Testis (tissue), 5 donors: ENCODE measurements around the gene SPDYE8. TPM values are rescaled to one million over a fixed set of nuclear protein-coding genes. Genes with fewer than 3 reads are reported as not detected.
A peak's percentile ranks its signal among the peaks of the same experiment; 100 is the strongest.
"Not testable (repeated sequence)": the region's sequence is repeated elsewhere in the genome, so short reads cannot be mapped to it uniquely, and the experiment has no call there.

Experiments
- DNase-seq: peaks from one replicate; pipeline ENCODE4 v3.0.0-alpha.2; 2019
- H3K27ac ChIP-seq, 2 donors: fragments of 200-600 bp; sonication (generic); one replicate each; pipeline ENCODE4 v1.5.1; 2019
- H3K27me3 ChIP-seq: fragments of 200-600 bp; sonication (generic); one replicate; pipeline ENCODE4 v1.5.1; 2019
- H3K36me3 ChIP-seq: fragments of 200-600 bp; sonication (generic); one replicate; pipeline ENCODE4 v1.5.1; 2017; ENCODE audit warnings: low read depth; ENCODE audit errors: missing control alignments
- H3K4me1 ChIP-seq: fragments of 200-600 bp; sonication (generic); one replicate; pipeline ENCODE4 v1.5.1; 2019
- H3K4me3 ChIP-seq, 2 donors: fragments of 200-600 bp; sonication (generic); one replicate each; pipeline ENCODE4 v1.5.1; 2017 to 2019
- H3K9me3 ChIP-seq: fragments of 200-600 bp; sonication (generic); one replicate; pipeline ENCODE4 v1.5.1; 2017
- POLR2A ChIP-seq: fragments of 450-650 bp; IDR thresholded peaks from one replicate; pipeline ENCODE4 v1.6.1; 2017; ENCODE audit warnings: antibody characterized with exemption, mild to moderate bottlenecking, moderate library complexity
- WGBS, 2 donors: methylation state at CpG; one replicate each; pipeline ENCODE4 v1.1.5; 2018; 5-methylcytosine and 5-hydroxymethylcytosine counted together
- intact Hi-C: fragments of 100-400 bp; cut with DNase I; formaldehyde crosslinking; loops from one replicate; pipeline ENCODE4 v1.15.1; 2023; ENCODE audit warnings: low total_unique reads
- long read RNA-seq, 2 donors: transcript quantifications; one replicate each; lab custom pipeline, GENCODE V29; 2026
- polyA plus RNA-seq: library from polyadenylated mRNA; stranded (reverse); fragments of 350-450 nt; fragmentation: Illumina TruSeq; extraction: RNeasy Lipid Tissue Mini Kit (QIAGEN cat#74804); gene quantifications from one replicate; pipeline ENCODE4 v1.2.3, GENCODE V29; 2014; ENCODE audit warnings: low read depth, low replicate concordance; ENCODE audit not compliant: insufficient read depth
- total RNA-seq, 2 donors: library from RNA; depleted of rRNA; stranded (reverse); fragments of >200 nt; gene quantifications; one replicate each; pipeline ENCODE4 v1.2.3, GENCODE V29; 2016

The SPDYE8 gene, protein sequence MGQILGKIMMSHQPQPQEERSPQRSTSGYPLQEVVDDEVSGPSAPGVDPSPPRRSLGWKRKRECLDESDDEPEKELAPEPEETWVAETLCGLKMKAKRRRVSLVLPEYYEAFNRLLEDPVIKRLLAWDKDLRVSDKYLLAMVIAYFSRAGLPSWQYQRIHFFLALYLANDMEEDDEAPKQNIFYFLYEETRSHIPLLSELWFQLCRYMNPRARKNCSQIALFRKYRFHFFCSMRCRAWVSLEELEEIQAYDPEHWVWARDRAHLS
- total RNA-seq: 1 to 10 TPM; 1.4 to 8.6 TPM
- 3.8 TPM for polyA plus RNA-seq
- long read RNA-seq, donor 1: 0 reads
- long read RNA-seq, donor 2: 0 reads

DNA sequence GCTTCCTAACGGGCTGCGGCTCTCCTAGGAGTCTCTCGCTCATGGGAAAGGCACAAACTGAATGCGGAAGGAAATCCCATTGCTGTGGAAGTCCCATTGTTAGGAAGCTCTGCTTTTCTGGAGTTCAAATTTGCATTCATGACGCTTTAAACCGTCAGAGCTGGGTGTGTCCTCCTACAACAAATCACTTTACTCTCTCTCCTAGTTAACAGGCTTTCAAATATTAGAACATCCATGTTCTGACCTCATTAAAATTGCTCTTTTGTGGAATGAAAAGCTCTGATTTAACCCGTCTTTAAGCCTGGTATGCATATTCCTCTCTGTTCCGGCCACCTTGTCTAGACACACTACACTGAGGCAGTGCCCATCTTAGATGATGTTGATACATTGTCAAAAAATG lies at the start of gene SPDYE8:
SPDYE8 (minus strand) TSS at position 101 of the 400 bp plus-strand sequence. CDS start 1,800 bp downstream, outside the sequence.
- H3K4me1 ChIP-seq, H3K27me3 ChIP-seq, DNase-seq, H3K36me3 ChIP-seq, intact Hi-C loops, H3K4me3 ChIP-seq, H3K9me3 ChIP-seq, H3K27ac ChIP-seq: not testable (repeated sequence)
- WGBS, 2 donors: no CpG with 5 or more reads among the region's 8 CpGs

DNA sequence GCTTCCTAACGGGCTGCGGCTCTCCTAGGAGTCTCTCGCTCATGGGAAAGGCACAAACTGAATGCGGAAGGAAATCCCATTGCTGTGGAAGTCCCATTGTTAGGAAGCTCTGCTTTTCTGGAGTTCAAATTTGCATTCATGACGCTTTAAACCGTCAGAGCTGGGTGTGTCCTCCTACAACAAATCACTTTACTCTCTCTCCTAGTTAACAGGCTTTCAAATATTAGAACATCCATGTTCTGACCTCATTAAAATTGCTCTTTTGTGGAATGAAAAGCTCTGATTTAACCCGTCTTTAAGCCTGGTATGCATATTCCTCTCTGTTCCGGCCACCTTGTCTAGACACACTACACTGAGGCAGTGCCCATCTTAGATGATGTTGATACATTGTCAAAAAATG lies 28.2 kb upstream of the SPDYE8 start, which contains the start of gene SPDYE11:
SPDYE11 (minus strand) TSS at position 101 of the 400 bp plus-strand sequence. CDS start 1,800 bp downstream, outside the sequence.
- H3K4me3 ChIP-seq, intact Hi-C loops, H3K4me1 ChIP-seq, H3K36me3 ChIP-seq, DNase-seq, H3K9me3 ChIP-seq, H3K27ac ChIP-seq, H3K27me3 ChIP-seq: not testable (repeated sequence)
- WGBS, 2 donors: no CpG with 5 or more reads among the region's 8 CpGs

DNA sequence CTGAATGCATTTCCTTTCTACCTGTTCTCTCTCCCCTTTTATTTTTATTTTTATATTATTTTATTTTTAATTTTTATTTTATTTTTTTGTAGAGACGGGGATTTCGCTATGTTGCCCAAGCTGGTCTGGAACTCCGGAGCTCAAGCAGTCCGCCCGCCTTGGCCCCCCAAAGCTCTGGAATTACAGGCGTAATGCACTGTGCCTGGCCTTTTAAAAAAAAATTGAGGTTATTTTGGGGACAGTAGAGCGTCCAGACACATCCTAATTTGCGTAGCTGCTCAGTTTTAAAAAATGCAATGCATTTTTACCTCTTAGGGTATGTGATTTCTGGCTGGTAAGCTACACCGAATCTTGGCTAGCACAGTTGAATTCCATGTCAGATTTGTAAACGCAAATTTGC lies 23.1 kb downstream of the SPDYE8 start:
- H3K4me1 ChIP-seq, intact Hi-C loops, H3K36me3 ChIP-seq, H3K9me3 ChIP-seq, H3K27ac ChIP-seq, DNase-seq, H3K27me3 ChIP-seq: not testable (repeated sequence)
- H3K4me3 ChIP-seq: peak overlapping the region in 1 of 2 donors; percentile 83
- 7 to 10% methylated on average over 10 of the region's 10 CpGs for WGBS, 2 donors

DNA sequence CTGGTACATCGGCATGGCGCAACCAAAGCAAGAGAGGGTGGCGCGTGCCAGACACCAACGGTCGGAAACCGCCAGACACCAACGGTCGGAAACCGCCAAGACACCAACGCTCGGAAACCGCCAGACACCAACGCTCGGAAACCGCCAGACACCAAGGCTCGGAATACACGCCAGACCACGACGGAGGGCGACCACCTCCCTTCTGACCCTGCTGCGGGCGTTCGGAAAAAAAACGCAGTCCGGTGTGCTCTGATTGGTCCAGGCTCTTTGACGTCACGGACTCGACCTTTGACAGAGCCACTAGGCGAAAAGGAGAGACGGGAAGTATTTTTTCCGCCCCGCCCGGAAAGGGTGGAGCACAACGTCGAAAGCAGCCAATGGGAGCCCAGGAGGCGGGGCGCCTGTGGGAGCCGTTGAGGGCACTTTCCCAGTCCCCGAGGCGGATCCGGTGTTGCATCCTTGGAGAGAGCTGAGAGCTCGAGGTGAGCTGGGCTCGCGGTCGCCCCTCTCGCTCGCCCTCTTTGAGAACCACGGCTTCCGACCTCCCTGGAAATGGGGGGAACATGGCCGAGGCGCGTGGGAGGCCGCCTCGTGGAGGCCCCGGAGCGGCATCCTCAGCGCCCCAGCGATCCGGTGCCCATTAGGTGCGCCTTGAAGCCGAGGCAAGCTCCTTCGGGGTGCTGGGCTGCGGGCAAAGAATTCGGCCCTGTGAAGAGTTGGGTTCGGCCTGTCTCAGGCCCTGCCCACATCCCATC lies 23.7 kb downstream of the SPDYE8 start:
- peak overlapping the region; percentile 85 to 88 for H3K27ac ChIP-seq
- H3K36me3 ChIP-seq, intact Hi-C loops, H3K9me3 ChIP-seq, H3K27me3 ChIP-seq, H3K4me1 ChIP-seq: not testable (repeated sequence)
- H3K4me3 ChIP-seq: peak overlapping the region; percentile 77 to 83
- TF ChIP-seq POLR2A: peak; percentile 76
- DNase-seq: peak; percentile 88
- WGBS, 2 donors: 0% methylated on average over 5 to 40 of the region's 66 CpGs

DNA sequence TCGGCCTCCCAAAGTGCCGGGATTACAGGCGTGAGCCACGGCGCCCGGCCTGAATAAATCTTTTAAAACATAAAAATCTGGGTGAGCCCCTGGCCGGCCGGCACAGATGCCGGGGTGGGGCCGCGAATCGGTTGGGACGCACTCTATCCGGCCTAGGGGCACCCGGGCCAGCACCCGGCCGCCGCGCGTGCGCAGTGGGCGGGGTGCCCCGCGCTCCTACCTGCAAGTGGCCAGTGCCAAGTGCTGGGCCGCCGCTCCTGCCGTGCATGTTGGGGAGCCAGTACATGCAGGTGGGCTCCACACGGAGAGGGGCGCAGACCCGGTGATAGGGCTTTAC lies 24.2 kb downstream of the SPDYE8 start:
- Histone ChIP-seq H3K27ac (peak overlapping the region; percentile 85 to 88), H3K4me3 (peak overlapping the region; percentile 77 to 83)
- DNase-seq: peak; percentile 86
- H3K4me1 ChIP-seq, intact Hi-C loops, H3K27me3 ChIP-seq, H3K36me3 ChIP-seq, H3K9me3 ChIP-seq: not testable (repeated sequence)
- no CpG with 5 or more reads among the region's 30 CpGs for WGBS, 2 donors

DNA sequence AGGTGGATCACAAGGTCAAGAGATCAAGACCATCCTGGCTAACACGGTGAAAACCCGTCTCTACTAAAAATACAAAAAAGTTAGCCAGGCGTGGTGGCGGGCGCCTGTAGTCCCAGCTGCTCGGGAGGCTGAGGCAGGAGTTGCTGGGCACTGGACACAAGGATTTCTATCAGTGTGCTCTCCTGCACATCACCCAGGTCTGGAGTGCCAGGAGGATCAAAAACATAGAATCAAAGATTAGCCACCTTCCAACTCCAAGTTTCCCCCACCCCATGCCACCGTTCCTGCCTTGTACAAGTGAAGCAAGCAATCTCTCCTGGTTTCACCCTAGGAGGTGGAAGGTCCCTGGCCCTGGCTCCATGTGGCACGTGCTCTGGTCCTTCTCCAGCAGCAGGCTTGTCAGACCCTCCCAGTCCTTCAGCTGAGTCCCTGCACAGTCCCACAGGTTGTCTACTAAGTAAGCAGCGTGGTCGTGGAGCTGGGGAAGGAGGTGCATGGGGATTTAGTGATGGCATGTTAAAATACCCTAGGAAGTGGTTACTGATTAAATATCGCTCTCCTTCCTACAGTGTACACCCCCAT lies 31.6 kb downstream of the SPDYE8 start:
- H3K36me3 ChIP-seq, H3K9me3 ChIP-seq, H3K4me3 ChIP-seq, H3K27ac ChIP-seq, H3K27me3 ChIP-seq, DNase-seq, intact Hi-C loops, H3K4me1 ChIP-seq: not testable (repeated sequence)
- WGBS, 2 donors: no CpG with 5 or more reads among the region's 11 CpGs

DNA sequence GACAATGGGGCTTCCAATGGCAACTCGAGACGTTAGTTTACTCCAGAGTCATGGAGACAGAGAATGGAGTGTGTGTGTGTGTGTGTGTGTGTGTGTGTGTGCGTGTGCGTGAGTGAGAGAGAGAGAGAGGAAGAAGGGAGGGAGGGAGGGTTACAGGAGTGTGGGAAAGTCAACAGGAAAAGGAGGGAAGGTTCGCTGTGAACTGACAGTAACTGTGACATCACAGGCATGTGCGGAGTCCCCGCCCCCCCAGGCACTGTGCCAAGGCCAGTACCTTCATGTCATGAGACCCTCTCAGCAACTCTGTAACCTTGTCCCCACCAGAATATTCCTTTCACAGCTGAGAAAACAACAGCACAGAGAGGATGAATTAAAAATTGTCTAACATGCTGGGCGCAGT lies 32.1 kb downstream of the SPDYE8 start:
- H3K27ac ChIP-seq, H3K9me3 ChIP-seq, H3K4me1 ChIP-seq, H3K36me3 ChIP-seq, intact Hi-C loops, H3K27me3 ChIP-seq, DNase-seq, H3K4me3 ChIP-seq: not testable (repeated sequence)
- 97% methylated on average over 4 of the region's 8 CpGs; no CpG with 5 or more reads in 1 of the 2 donors for WGBS, 2 donors

DNA sequence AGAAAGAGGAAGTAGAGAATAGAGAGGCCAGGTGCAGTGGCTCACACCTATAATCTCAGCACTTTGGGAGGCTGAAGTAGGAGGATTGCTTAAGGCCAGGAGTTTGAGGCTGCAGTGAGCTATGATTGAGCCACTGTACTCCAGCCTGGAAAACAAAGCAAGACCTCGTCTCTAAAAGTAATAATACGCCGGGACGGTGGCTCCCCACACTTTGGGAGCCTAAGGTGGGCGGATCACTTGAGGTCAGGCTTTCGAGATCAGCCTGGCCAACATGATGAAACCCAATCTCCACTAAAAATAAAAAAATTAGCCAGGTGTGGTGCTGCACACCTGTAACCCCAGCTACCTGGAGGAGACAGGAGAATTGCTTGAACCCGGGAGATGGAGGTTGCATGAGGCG lies 34.1 kb downstream of the SPDYE8 start:
- H3K27me3 ChIP-seq, H3K9me3 ChIP-seq, DNase-seq, H3K27ac ChIP-seq, H3K4me1 ChIP-seq, intact Hi-C loops, H3K4me3 ChIP-seq, H3K36me3 ChIP-seq: not testable (repeated sequence)
- 100% methylated on average over 5 of the region's 8 CpGs for WGBS, 2 donors

DNA sequence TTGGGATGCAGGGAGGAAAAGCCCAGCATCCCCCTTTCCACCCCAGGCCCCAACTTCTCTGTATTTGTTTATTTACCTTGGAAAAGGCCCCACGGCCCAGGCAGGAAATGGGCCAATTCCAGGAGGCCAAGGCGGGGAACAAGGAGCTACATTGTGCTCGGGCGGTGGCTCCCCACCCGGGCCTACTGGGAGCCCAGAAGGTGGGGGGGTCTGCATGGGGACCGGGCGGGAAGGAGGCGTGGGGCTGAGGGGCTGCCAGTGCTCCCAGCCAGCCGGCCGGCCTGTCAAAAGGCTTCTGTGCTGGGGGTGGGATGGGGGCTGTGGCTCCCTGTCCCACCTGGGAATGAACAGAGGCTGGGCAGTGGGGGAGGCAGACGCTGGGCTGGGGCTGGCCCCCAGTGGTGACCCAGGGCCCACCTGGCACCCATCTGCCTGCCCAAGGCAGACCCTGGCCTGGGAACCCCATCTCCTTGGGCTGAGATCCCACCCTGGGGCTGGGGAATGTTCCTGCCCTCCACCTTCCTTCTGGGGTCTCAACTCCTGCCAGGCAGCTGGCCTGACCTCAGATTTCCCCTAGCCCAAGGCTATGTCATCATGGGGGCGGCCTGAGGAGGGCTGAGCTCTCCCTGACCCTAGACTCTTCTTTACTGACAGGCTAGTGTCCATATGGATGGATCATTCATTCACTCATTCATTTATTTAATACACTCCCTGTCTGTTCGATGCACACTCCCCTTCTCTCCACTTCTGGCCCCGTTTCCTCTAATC lies 39.2 kb downstream of the SPDYE8 start:
- H3K36me3 ChIP-seq, H3K27ac ChIP-seq, intact Hi-C loops, DNase-seq, H3K4me1 ChIP-seq, H3K9me3 ChIP-seq, H3K4me3 ChIP-seq, H3K27me3 ChIP-seq: not testable (repeated sequence)
- no CpG with 5 or more reads among the region's 14 CpGs for WGBS, 2 donors

DNA sequence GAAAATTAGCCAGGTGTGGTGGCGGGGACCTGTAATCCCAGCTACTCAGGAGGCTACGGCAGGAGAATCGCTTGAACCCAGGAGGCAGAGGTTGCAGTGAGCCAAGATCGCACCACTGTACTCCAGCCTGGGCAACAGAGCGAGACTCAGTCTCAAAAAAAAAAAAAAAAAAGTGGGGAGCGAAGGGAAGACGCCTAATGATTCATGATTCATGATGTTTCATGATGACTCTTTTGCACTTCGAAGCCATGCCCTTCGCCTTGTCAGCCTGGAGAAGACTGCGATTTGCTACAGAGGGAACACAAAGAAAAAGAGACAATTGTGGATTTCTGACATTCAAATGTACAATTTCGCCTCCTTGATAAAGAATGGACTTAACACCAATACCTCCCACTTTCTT lies 47.5 kb downstream of the SPDYE8 start:
- H3K36me3 ChIP-seq, H3K4me3 ChIP-seq, H3K9me3 ChIP-seq, H3K27ac ChIP-seq, intact Hi-C loops, DNase-seq, H3K4me1 ChIP-seq, H3K27me3 ChIP-seq: not testable (repeated sequence)
- WGBS, 2 donors: 100% methylated on average over 1 to 4 of the region's 11 CpGs

DNA sequence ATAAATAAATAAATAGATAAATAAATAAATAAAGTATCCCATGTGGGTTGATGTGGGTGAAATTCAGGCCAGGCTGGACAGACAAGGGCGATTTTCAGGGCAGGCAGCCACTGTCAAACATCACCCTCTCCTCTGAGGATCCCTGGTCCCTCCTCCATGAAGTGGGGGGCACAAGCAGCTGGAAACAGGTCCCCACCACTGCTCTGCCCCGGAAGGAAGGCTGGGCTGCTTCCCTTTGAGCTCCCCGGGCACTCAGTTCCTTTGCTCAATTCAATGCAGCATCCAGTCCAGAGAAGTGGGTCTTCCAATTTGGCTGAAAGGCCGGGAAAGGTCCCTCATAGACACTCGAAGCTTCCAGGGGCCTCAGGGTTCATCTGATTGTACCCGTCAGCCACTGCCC lies 49.2 kb downstream of the SPDYE8 start:
- H3K4me1 ChIP-seq, DNase-seq, intact Hi-C loops, H3K9me3 ChIP-seq, H3K27me3 ChIP-seq, H3K36me3 ChIP-seq, H3K27ac ChIP-seq, H3K4me3 ChIP-seq: not testable (repeated sequence)
- no CpG with 5 or more reads among the region's 6 CpGs for WGBS, 2 donors
